RWPE1 (cell line): ENCODE results near the gene HIVEP2.

Experiments
- CTCF ChIA-PET: fragments of 350-600 bp; sonication (Branson Sonifier 250); formaldehyde crosslinking; extraction: SDS; loops from one replicate; lab custom pipeline; 2021; lab: Yijun Ruan, JAX
- POLR2A ChIA-PET: fragments of 400-600 bp; formaldehyde crosslinking; extraction: SDS; loops from one replicate; lab custom pipeline; 2020; ENCODE audit warnings: antibody characterized with exemption; ENCODE audit not compliant: low non-redundant PET; lab: Yijun Ruan, JAX
- DNase-seq: peaks from one replicate; pipeline ENCODE4 v3.0.0; 2012; ENCODE audit warnings: low spot score
- H3K27ac ChIP-seq: fragments of 450-650 bp; 2 replicates; pipeline ENCODE4 v1.5.1; 2017
- CTCF ChIP-seq: fragments of 450-650 bp; conservative IDR thresholded peaks from 2 replicates; pipeline ENCODE4 v1.5.1; 2017; ENCODE audit warnings: low read depth, mild to moderate bottlenecking

HIVEP2 gene

GRCh38 chr6:142763205-142763604 lies 181.8 kb downstream of the HIVEP2 start:
- no peak overlapping the region for H3K27ac ChIP-seq
- CTCF ChIA-PET, result no interaction called here

GRCh38 chr6:142761756-142762155 lies 183.2 kb downstream of the HIVEP2 start:
- POLR2A ChIA-PET, result no interaction called here
- CTCF ChIA-PET, result interaction anchor here (1.1 kb wide), 1 partner anchor 128 kb away, joined by 5 read pairs; no protein-coding TSS in a partner anchor
- no peak for TF ChIP-seq CTCF
- DNase-seq, result no peak
- no peak overlapping the region for H3K27ac ChIP-seq

More at GRCh38 chr6:142763205-142763604, 181.8 kb downstream of the HIVEP2 start:
- no peak for TF ChIP-seq CTCF
- POLR2A ChIA-PET, result no interaction called here
- DNase-seq, result no peak

GRCh38 chr6:142760152-142760551 lies 184.8 kb downstream of the HIVEP2 start:
- TF ChIP-seq CTCF, result no peak
- DNase-seq, result no peak
- POLR2A ChIA-PET, result interaction anchor here (0.6 kb wide), 1 partner anchor 747 kb away, joined by 4 read pairs; no protein-coding TSS in a partner anchor
- H3K27ac ChIP-seq, result no peak overlapping the region
- CTCF ChIA-PET, result no interaction called here

- CTCF ChIA-PET, result no interaction called here
- no peak overlapping the region for H3K27ac ChIP-seq
- POLR2A ChIA-PET, result no interaction called here
- DNase-seq, result no peak
- no peak for TF ChIP-seq CTCF
Measured at GRCh38 chr6:142758629-142759025, 186.3 kb downstream of the HIVEP2 start.

- no peak for TF ChIP-seq CTCF
- no peak for DNase-seq
- POLR2A ChIA-PET, result no interaction called here
- CTCF ChIA-PET, result no interaction called here
- no peak overlapping the region for H3K27ac ChIP-seq
Measured at GRCh38 chr6:142757852-142758628, 186.9 kb downstream of the HIVEP2 start.

- ChIA-PET CTCF (interaction anchor here (1.2 kb wide), 1 partner anchor 33 kb away, joined by 5 read pairs; no protein-coding TSS in a partner anchor), POLR2A (no interaction called here)
- peak; percentile 30 for DNase-seq
Measured at GRCh38 chr6:142756215-142756630, 188.8 kb downstream of the HIVEP2 start.

More at GRCh38 chr6:142756215-142756630, 188.8 kb downstream of the HIVEP2 start:
- H3K27ac ChIP-seq, result no peak overlapping the region
- no peak for TF ChIP-seq CTCF
